Measurements from ENCODE around the gene ATXN7L3.
"Not testable (repeated sequence)": the region's sequence is repeated elsewhere in the genome, so short reads cannot be mapped to it uniquely, and the experiment has no call there.

ATXN7L3 gene

DNA sequence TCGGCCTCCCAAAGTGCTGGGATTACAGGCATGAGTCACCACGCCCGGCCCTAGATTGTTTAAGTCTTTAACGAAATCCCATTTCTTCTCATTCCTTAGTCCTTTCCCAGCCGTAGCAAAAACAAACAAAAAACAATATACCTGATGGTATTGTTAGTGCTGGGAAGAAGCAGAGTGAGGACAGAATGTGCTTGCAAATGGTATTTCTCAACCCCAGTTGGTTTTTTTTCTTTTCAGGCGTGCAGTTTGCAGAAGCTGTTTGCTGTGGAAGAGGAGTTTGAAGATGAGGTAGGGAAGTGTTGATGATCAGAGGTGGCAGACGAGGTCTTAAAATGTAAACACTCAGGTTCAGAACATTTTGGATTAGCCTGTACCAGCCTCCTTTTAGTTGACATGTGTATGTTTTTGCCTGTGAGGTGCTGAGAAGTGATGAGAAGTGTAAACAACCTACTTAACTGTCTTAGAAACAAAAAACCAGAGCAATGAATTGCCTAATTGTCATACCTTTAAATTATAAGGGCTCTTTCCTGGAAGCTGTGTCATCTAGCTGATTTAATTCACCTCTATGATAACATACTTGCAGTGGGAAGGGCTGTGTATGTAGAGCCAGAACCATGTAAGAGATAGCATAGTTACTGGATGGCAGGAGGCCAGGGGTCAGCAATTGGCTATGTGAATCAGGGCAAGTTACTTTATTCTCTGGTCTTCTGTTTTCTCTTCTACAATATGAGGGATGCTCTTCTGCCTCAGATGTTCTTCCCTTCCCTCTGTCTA lies 54.5 kb downstream of the ATXN7L3 start:
- no peaks in the 10 kb centered on the region for H3K27me3 ChIP-seq (replicated peaks; ENCODE audit: control insufficient read depth, insufficient read depth, low read length)
- no peak overlapping the region for H3K4me3 ChIP-seq (replicated peaks; ENCODE audit: low read depth, low read length)
- H3K36me3 ChIP-seq (ENCODE audit: control insufficient read depth, insufficient read depth, low read length): peaks cover 9% of the 10 kb centered on the region
- TF ChIP-seq, protein P1, sequence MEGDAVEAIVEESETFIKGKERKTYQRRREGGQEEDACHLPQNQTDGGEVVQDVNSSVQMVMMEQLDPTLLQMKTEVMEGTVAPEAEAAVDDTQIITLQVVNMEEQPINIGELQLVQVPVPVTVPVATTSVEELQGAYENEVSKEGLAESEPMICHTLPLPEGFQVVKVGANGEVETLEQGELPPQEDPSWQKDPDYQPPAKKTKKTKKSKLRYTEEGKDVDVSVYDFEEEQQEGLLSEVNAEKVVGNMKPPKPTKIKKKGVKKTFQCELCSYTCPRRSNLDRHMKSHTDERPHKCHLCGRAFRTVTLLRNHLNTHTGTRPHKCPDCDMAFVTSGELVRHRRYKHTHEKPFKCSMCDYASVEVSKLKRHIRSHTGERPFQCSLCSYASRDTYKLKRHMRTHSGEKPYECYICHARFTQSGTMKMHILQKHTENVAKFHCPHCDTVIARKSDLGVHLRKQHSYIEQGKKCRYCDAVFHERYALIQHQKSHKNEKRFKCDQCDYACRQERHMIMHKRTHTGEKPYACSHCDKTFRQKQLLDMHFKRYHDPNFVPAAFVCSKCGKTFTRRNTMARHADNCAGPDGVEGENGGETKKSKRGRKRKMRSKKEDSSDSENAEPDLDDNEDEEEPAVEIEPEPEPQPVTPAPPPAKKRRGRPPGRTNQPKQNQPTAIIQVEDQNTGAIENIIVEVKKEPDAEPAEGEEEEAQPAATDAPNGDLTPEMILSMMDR (IDR thresholded peaks at IDR 0.05; ENCODE audit: insufficient read depth, low read length, poor library complexity, severe bottlenecking): no peak
- no peak for DNase-seq (ENCODE audit: extremely low read depth, insufficient read length)

DNA sequence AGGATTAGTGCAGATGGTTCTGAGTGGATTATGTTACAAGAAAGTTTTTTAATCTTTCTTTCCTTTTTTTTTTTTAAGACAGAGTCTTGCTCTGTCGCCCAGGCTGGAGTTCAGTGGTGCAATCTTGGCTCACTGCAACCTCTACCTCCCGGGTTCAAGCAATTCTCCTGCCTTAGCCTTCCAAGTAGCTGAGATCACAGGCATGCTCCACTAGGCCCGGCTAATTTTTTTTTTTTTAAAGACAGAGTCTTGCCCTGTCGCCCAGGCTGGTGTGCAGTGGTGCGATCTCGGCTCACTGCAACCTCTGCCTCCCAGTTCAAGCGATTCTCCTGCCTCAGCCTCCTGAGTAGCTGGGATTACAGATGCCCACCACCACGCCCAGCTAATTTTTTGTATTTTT lies 55.8 kb downstream of the ATXN7L3 start:
- not testable (repeated sequence) for H3K4me3 ChIP-seq (replicated peaks; ENCODE audit: low read depth, low read length); H3K27me3 ChIP-seq (replicated peaks; ENCODE audit: control insufficient read depth, insufficient read depth, low read length); DNase-seq (ENCODE audit: extremely low read depth, insufficient read length); H3K36me3 ChIP-seq (ENCODE audit: control insufficient read depth, insufficient read depth, low read length)
